HCT116 (cell line): ENCODE results near the gene PVR. TPM values are rescaled to one million over a fixed set of nuclear protein-coding genes. Genes with fewer than 3 reads are reported as not detected.

Experiments
- ATAC-seq: fragments of 200-7000 bp; cut with Tn5 transposase; 2 replicates; pipeline ENCODE4 v1.9.1; 2020; ENCODE audit warnings: mild to moderate bottlenecking, moderate library complexity
- BruUV-seq: library from RNA; stranded (reverse); fragments of 400-500 nt; replicated peaks from 2 replicates; lab custom pipeline; 2021; lab: Mats Ljungman, UMichigan
- CTCF ChIA-PET: fragments of 300-600 bp; sonication (Branson Sonifier 250); formaldehyde crosslinking; loops from one replicate; lab custom pipeline; 2021; ENCODE audit warnings: antibody characterized with exemption; lab: Charles Lee
- POLR2A ChIA-PET: fragments of 300-600, 350-600 bp; sonication (Branson Sonifier 250); formaldehyde crosslinking; loops from one replicate; lab custom pipeline; 2021; ENCODE audit warnings: antibody characterized with exemption; lab: Charles Lee
- RAD21 ChIA-PET, 2 experiments: fragments of 300-600 bp; sonication (Branson Sonifier 250); formaldehyde crosslinking; loops; one replicate each; lab custom pipeline; 2023; ENCODE audit warnings: low total read pairs in 2 of 2; ENCODE audit not compliant: uncharacterized antibody in 2 of 2, unreplicated experiment in 2 of 2, low non-redundant PET in 1 of 2; lab: Charles Lee
- DNase-seq: peaks from one replicate; pipeline ENCODE4 v3.0.0-alpha.2; 2010; ENCODE audit warnings: low read depth, low spot score
- H2AFZ ChIP-seq: fragments of 200-600 bp; shearing (Covaris generic), sonication (generic); 2 replicates; pipeline ENCODE4 v1.6.1; 2017; ENCODE audit warnings: low read depth, mixed run types, mixed read lengths, antibody characterized with exemption, low read length; ENCODE audit not compliant: poor library complexity, severe bottlenecking
- H3K27ac ChIP-seq: 2 replicates; pipeline ENCODE4 v1.5.1; 2012; ENCODE audit warnings: low read depth, low read length
- H3K27me3 ChIP-seq: fragments of 200-600 bp; sonication (generic); 2 replicates; pipeline ENCODE4 v1.6.1; 2016; ENCODE audit warnings: mixed run types, low read length, mixed read lengths; ENCODE audit not compliant: insufficient read depth
- H3K36me3 ChIP-seq, 2 experiments: fragments of 200-500 bp in 1 of 2; fragments of 200-600 bp in 1 of 2; sonication (Bioruptor generic) in 1 of 2; sonication (generic) in 1 of 2; 2 replicates each; pipeline versions ENCODE4 v1.5.1 to v1.6.1; 2014 to 2016; ENCODE audit warnings: low read length in 2 of 2, inconsistent platforms in 1 of 2, mixed read lengths in 1 of 2, mixed run types in 1 of 2; ENCODE audit not compliant: insufficient read depth in 2 of 2, control insufficient read depth in 1 of 2
- H3K4me1 ChIP-seq, 2 experiments: fragments of 200-600 bp in 1 of 2; sonication (generic) in 1 of 2; 2 replicates each; pipeline versions ENCODE4 v1.5.1 to v1.6.1; 2012 to 2017; ENCODE audit warnings: low read length in 2 of 2, inconsistent platforms in 1 of 2, mild to moderate bottlenecking in 1 of 2, mixed read lengths in 1 of 2, mixed run types in 1 of 2, moderate library complexity in 1 of 2; ENCODE audit not compliant: insufficient read depth in 2 of 2, control insufficient read depth in 1 of 2
- H3K4me2 ChIP-seq: fragments of 200-600 bp; sonication (generic); 2 replicates; pipeline ENCODE4 v1.6.1; 2017; ENCODE audit warnings: mixed run types, low read length, mixed read lengths
- H3K4me3 ChIP-seq, 2 experiments: fragments of 200-600 bp in 1 of 2; sonication (generic) in 1 of 2; replicated peaks in 1 of 2; 2 replicates each; pipeline ENCODE4 v1.5.1; 2011 to 2016; ENCODE audit warnings: low read length in 2 of 2, control low read depth in 1 of 2, low read depth in 1 of 2, mild to moderate bottlenecking in 1 of 2, mixed read lengths in 1 of 2, mixed run types in 1 of 2
- H3K79me2 ChIP-seq: fragments of 200-600 bp; sonication (generic); 2 replicates; pipeline ENCODE4 v1.6.1; 2017; ENCODE audit warnings: mild to moderate bottlenecking, mixed run types, low read length, moderate library complexity, mixed read lengths; ENCODE audit not compliant: insufficient read depth
- H3K9ac ChIP-seq: fragments of 200-600 bp; sonication (generic); 2 replicates; pipeline ENCODE4 v1.6.1; 2016; ENCODE audit warnings: low read length, mixed read lengths
- H3K9me2 ChIP-seq: fragments of 200-600 bp; sonication (generic), shearing (Covaris generic); 2 replicates; pipeline ENCODE4 v1.6.1; 2017; ENCODE audit warnings: mixed run types, mild to moderate bottlenecking, moderate library complexity; ENCODE audit not compliant: insufficient read depth
- H3K9me3 ChIP-seq, 2 experiments: fragments of 200-500 bp in 1 of 2; fragments of 200-600 bp in 1 of 2; sonication (Bioruptor generic) in 1 of 2; sonication (generic) in 1 of 2; 2 replicates each; pipeline ENCODE4 v1.6.1; 2014 to 2017; ENCODE audit warnings: low read length in 2 of 2, mixed read lengths in 2 of 2, inconsistent platforms in 1 of 2, low read depth in 1 of 2, mild to moderate bottlenecking in 1 of 2, mixed run types in 1 of 2, moderate library complexity in 1 of 2; ENCODE audit not compliant: control insufficient read depth in 1 of 2, insufficient read depth in 1 of 2
- H4K20me1 ChIP-seq: fragments of 200-600 bp; sonication (generic), shearing (Covaris generic); 2 replicates; pipeline ENCODE4 v1.6.1; 2017; ENCODE audit warnings: mixed run types, mild to moderate bottlenecking, moderate library complexity; ENCODE audit not compliant: insufficient read depth
- CBX3 ChIP-seq: IDR thresholded peaks from 2 replicates; pipeline ENCODE4 v1.6.1; 2012; ENCODE audit warnings: low read depth
- CEBPB ChIP-seq: IDR thresholded peaks from 2 replicates; pipeline ENCODE4 v1.6.1; 2012; ENCODE audit warnings: low read depth
- EZH2 ChIP-seq: fragments of 200-600 bp; sonication (generic); IDR thresholded peaks from 2 replicates; pipeline ENCODE4 v1.6.1; 2017; ENCODE audit warnings: antibody characterized with exemption, mixed run types
- SRF ChIP-seq: IDR thresholded peaks from 2 replicates; pipeline ENCODE4 v1.6.1; 2012; ENCODE audit warnings: low read depth
- ZFX ChIP-seq: fragments of 450-650 bp; IDR thresholded peaks from 2 replicates; pipeline ENCODE4 v1.6.1; 2017
- intact Hi-C: fragments of 100-400 bp; cut with micrococcal nuclease; formaldehyde crosslinking; loops from 2 replicates; pipeline ENCODE4 v1.10.0; 2022
- total RNA-seq: library from RNA; stranded (reverse); gene quantifications from one replicate; pipeline ENCODE4 v1.2.1, GENCODE V29; 2021; ENCODE audit not compliant: unreplicated experiment
- TF ChIP-seq, protein P1 (sequence below): IDR thresholded peaks from 2 replicates; pipeline ENCODE4 v1.6.1; 2012; ENCODE audit warnings: low read depth
- TF ChIP-seq, protein P2 (sequence below): IDR thresholded peaks from 2 replicates; pipeline ENCODE4 v1.6.1; 2011; ENCODE audit warnings: mild to moderate bottlenecking, low read length, moderate library complexity; ENCODE audit not compliant: insufficient replicate concordance; ENCODE audit errors: extremely low read depth

PVR gene
- total RNA-seq, 1 experiment from 2014 or later, result 62.0 TPM

DNA sequence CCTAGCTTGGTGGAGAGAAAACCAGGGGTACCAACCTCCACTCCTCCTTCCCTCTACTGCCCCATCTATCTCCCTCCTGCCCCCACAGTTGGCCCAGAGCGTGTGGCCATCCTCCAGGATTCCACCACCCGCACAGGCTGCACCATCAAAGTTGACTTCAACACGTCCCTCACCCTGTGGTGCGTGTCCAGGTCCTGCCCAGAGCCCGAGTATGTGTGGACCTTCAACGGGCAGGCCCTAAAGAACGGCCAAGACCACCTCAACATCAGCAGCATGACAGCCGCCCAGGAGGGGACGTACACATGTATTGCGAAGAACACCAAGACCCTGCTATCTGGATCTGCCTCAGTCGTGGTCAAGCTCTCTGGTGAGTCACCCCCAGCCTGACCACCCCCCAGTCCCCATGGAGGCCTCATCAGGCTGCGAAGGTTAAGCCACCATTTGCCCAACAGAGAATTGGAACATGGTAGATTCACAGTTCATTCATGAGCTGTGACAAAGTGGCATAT is 61.8 kb downstream of the PVR start:
- no peak overlapping the region for H3K27ac ChIP-seq
- RAD21 ChIA-PET, result no interaction called here

More for the DNA sequence above, 61.8 kb downstream of the PVR start:
- no peak overlapping the region for H3K4me2 ChIP-seq
- no peaks in the 10 kb centered on the region for H3K27me3 ChIP-seq
- H3K4me3 ChIP-seq, result no peak overlapping the region
- BruUV-seq, result no TSS peak
- intact Hi-C loops, result no loop called here
- no peak overlapping the region for H3K9ac ChIP-seq
- H4K20me1 ChIP-seq, result no peaks in the 10 kb centered on the region
- H3K79me2 ChIP-seq, result no peaks in the 10 kb centered on the region
- no peaks in the 10 kb centered on the region for H3K4me1 ChIP-seq
- ATAC-seq (no peak), DNase-seq (no peak)
- H2AFZ ChIP-seq, result no peak overlapping the region
- ChIA-PET CTCF (interaction anchor here (1.4 kb wide), 1 partner anchor 16 kb away, joined by 5 read pairs; no protein-coding TSS in a partner anchor), POLR2A (no interaction called here)
- no peaks in the 10 kb centered on the region for H3K9me3 ChIP-seq
- no peaks in the 10 kb centered on the region for H3K9me2 ChIP-seq
- TF ChIP-seq ZFX (no peak), CBX3 (no peak), SRF (no peak), EZH2 (no peak), CEBPB (no peak)
- TF ChIP-seq, protein P1, sequence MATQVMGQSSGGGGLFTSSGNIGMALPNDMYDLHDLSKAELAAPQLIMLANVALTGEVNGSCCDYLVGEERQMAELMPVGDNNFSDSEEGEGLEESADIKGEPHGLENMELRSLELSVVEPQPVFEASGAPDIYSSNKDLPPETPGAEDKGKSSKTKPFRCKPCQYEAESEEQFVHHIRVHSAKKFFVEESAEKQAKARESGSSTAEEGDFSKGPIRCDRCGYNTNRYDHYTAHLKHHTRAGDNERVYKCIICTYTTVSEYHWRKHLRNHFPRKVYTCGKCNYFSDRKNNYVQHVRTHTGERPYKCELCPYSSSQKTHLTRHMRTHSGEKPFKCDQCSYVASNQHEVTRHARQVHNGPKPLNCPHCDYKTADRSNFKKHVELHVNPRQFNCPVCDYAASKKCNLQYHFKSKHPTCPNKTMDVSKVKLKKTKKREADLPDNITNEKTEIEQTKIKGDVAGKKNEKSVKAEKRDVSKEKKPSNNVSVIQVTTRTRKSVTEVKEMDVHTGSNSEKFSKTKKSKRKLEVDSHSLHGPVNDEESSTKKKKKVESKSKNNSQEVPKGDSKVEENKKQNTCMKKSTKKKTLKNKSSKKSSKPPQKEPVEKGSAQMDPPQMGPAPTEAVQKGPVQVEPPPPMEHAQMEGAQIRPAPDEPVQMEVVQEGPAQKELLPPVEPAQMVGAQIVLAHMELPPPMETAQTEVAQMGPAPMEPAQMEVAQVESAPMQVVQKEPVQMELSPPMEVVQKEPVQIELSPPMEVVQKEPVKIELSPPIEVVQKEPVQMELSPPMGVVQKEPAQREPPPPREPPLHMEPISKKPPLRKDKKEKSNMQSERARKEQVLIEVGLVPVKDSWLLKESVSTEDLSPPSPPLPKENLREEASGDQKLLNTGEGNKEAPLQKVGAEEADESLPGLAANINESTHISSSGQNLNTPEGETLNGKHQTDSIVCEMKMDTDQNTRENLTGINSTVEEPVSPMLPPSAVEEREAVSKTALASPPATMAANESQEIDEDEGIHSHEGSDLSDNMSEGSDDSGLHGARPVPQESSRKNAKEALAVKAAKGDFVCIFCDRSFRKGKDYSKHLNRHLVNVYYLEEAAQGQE, result no peak
- TF ChIP-seq, protein P2, sequence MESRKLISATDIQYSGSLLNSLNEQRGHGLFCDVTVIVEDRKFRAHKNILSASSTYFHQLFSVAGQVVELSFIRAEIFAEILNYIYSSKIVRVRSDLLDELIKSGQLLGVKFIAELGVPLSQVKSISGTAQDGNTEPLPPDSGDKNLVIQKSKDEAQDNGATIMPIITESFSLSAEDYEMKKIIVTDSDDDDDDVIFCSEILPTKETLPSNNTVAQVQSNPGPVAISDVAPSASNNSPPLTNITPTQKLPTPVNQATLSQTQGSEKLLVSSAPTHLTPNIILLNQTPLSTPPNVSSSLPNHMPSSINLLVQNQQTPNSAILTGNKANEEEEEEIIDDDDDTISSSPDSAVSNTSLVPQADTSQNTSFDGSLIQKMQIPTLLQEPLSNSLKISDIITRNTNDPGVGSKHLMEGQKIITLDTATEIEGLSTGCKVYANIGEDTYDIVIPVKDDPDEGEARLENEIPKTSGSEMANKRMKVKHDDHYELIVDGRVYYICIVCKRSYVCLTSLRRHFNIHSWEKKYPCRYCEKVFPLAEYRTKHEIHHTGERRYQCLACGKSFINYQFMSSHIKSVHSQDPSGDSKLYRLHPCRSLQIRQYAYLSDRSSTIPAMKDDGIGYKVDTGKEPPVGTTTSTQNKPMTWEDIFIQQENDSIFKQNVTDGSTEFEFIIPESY, result no peak
- H3K36me3 ChIP-seq, result no peaks in the 10 kb centered on the region
